Adrenal gland (tissue), 5 donors: ENCODE data around the gene CNNM2.

Experiments
- POLR2A ChIP-seq, 2 donors: fragments of 450-650 bp; IDR thresholded peaks; one replicate each; pipeline ENCODE4 v1.6.1; 2017; ENCODE audit warnings: antibody characterized with exemption in 2 of 2, mild to moderate bottlenecking in 2 of 2, moderate library complexity in 1 of 2
- TF ChIP-seq, protein P1 (sequence below), 6 experiments: fragments of 450-650 bp in 4 of 6; fragments of 200-600 bp in 2 of 6; sonication (generic) in 1 of 6; IDR thresholded peaks; 1 replicate in 5 of 6; 2 replicates in 1 of 6; pipeline versions ENCODE4 v1.5.1 to v1.8.0; 2016 to 2021; ENCODE audit warnings: antibody characterized with exemption in 6 of 6, mild to moderate bottlenecking in 2 of 6, moderate library complexity in 1 of 6
- donor health status: DM: no; HTN: no; CAD: no.

DNA sequence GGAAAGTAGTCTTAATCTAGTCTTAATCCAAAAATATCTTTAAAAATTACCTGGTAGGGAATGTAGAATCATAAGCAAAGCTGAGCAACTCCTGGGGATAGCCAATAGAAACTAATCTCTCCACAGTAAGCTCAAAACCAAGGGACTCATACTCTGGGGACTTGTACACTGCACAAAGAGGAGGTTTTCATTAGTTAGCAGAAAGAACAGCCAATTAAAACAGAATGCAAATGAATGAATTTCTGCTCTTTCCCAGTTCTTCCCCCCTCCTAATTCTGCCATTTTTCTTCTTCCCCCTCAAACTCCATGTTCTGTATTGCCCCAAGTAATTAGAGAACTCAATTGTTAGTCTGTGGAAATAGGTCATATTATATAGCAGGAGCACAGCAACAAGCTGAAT, 188.4 kb downstream of the CNNM2 start:
- TF ChIP-seq, protein P1, sequence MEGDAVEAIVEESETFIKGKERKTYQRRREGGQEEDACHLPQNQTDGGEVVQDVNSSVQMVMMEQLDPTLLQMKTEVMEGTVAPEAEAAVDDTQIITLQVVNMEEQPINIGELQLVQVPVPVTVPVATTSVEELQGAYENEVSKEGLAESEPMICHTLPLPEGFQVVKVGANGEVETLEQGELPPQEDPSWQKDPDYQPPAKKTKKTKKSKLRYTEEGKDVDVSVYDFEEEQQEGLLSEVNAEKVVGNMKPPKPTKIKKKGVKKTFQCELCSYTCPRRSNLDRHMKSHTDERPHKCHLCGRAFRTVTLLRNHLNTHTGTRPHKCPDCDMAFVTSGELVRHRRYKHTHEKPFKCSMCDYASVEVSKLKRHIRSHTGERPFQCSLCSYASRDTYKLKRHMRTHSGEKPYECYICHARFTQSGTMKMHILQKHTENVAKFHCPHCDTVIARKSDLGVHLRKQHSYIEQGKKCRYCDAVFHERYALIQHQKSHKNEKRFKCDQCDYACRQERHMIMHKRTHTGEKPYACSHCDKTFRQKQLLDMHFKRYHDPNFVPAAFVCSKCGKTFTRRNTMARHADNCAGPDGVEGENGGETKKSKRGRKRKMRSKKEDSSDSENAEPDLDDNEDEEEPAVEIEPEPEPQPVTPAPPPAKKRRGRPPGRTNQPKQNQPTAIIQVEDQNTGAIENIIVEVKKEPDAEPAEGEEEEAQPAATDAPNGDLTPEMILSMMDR (IDR thresholded peaks at IDR 0.05): no peak
- TF ChIP-seq POLR2A (IDR thresholded peaks at IDR 0.05): no peak
